DMS153 (cell line): ENCODE measurements around the gene NCK2.

ENCODE experiments used
- DNase-seq: peaks from one replicate; lab custom pipeline; 2025; lab: John Stamatoyannopoulos, UW

The NCK2 gene

GRCh38 chr2:105849431-105850179 is 104.9 kb downstream of the NCK2 start:
- no peak for DNase-seq

DNA sequence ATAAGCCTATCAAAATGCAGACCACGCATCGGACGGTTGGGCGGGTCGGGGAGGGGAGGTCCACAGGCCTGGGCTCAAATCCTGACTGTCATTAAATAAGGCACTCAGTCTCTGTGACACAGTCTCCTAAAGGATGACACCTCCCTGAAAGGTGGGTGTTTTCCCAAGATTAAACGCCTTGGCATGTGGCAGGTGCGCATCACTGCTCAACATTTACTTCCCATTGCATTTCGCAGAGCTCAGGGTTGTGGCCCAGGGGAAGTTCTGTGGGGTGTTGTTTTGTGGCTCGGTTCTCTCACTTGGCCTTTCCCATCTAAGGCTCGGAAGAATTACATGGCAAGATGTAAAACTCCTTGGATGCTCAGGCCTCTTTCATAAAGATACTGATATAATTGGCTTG is 107.4 kb downstream of the NCK2 start:
- DNase-seq, result no peak

GRCh38 chr2:105853354-105854088 is 108.8 kb downstream of the NCK2 start:
- no peak for DNase-seq

DNA sequence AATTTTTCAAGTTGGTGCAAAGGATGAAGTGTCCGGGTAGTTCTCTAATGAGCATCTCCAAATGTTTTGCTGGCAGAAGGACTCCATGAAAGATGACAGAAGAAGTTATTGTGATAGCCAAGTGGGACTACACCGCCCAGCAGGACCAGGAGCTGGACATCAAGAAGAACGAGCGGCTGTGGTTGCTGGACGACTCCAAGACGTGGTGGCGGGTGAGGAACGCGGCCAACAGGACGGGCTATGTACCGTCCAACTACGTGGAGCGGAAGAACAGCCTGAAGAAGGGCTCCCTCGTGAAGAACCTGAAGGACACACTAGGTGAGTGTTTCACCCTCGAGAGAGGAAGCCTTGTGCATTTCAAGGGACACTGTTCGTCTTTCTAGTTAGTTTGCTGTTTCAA is 110.3 kb downstream of the NCK2 start:
- DNase-seq, result no peak

DNA sequence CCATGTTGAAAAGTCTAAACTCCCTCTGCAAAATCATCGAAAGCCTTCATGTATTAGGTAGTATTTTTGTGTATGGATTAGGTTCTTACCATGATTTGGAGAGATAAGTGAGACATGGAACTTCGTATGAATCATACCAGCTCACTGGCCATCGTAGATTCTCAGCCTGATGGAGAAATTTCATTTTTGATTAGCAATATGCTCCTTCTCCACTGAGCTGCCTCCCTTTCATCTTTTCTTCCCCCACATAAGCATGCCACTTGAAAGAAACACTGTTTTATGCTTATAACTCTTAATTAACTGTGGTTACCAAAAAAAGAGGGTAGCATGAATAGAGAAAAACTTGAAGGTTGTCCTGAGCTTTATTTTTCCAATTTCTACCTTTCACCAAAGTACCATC is 111.9 kb downstream of the NCK2 start:
- no peak for DNase-seq

- DNase-seq, result no peak
Observed at GRCh38 chr2:105857076-105857740, 112.5 kb downstream of the NCK2 start.

DNA sequence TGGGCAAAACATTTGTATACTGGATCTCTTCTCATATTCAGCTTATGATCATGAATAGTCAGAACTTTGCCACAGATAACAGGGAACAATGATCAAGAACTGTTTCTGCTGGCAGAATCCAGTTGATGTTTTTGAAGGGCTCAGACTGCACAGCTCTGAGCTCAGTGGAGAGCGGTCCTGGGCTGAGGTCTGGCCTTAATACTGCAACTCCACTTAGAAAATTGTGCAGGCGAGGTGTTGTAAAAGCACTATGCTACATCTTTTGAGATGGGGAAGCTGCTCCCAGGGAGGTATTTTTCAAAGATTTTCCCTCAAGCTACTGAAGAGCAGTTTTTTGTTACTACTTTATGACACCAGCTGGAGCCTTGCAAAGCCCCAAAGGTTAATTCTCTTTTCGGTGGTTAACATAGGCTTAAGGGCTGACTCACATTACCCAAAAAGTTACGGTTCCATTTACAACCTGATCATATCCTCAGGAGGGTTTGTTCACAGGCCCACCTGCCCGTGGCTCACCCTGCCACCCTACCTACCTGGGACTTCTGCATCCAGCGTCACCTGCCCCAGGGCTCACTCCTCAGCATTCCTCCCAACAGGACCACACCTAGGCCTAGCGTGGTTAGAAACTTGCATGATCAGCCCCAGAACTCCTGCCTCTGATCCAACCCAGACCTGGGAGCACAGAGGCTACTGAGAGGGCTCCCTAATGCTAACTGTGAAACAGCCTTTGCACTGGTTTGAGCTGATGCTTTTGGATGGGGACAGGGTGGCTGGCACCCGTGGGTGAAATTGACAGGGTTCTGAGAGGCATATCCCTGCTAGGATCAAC is 114.4 kb downstream of the NCK2 start:
- DNase-seq, result no peak

- DNase-seq, result no peak
Observed at GRCh38 chr2:105859694-105859951, 114.9 kb downstream of the NCK2 start.

DNA sequence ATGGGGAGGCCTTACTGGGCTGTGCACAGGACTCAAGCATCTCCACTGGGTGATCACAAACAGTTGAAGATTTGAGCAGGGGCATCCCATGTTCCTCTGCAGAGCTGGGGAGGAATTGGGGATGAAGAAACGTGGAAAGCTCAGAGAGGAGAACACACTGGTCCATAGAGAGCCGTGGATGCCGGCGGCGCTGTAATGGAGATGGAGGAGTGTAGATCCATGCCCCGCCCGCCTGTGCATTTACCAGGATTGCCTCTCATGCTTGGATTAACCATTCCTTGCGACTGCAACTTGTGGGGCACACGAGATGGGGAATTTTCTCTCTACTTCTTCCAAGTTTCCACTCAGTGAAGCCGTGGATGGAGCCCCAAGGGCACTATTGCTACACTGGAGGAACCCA is 115.9 kb downstream of the NCK2 start:
- no peak for DNase-seq

GRCh38 chr2:105861200-105861599 is 116.5 kb downstream of the NCK2 start:
- DNase-seq, result no peak

DNA sequence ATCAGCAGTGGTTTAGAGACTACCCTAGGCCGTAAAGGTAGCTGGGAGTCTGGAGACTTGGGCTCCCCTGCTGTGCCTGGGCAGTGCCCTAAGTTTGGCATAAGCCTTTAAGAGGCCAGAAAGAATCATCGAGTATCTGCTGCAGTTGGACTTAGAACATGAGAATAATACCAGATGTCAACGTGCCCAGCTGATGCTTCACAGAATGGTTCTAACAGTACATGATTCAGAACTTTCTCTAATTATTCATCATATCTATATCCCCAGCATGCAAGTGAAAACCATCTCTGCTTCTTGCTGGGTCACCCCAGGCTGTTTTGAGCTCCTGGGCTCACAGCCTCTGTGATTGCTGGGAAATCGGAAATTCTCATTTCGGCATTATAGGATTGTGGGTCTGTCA is 118.1 kb downstream of the NCK2 start:
- no peak for DNase-seq

DNA sequence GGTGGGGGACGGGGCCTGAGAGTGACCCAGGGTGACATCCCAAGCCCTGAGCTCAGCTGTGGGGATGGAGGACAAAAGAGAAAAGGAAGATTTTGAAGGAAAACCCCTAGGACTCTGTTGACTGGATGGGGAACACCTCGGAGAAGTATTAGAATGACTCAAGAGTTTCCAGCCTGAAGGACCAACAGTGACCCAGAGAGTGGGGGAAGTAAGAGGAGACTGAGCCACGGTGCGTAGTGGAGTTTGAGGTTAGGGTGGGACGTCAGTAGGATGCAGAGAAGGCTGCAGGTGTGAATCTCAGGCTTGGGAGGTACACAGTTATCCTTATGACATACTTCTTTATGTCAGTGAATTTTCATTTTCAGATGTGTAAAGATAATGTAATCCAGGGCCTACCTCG is 119.5 kb downstream of the NCK2 start:
- DNase-seq, result no peak

GRCh38 chr2:105865222-105865913 is 120.7 kb downstream of the NCK2 start:
- no peak for DNase-seq

GRCh38 chr2:105866216-105867185 is 121.8 kb downstream of the NCK2 start:
- DNase-seq, result no peak

- DNase-seq, result no peak
Observed at GRCh38 chr2:105867587-105867986, 122.9 kb downstream of the NCK2 start.

- DNase-seq, result no peak
Observed at GRCh38 chr2:105868060-105868459, 123.3 kb downstream of the NCK2 start.

DNA sequence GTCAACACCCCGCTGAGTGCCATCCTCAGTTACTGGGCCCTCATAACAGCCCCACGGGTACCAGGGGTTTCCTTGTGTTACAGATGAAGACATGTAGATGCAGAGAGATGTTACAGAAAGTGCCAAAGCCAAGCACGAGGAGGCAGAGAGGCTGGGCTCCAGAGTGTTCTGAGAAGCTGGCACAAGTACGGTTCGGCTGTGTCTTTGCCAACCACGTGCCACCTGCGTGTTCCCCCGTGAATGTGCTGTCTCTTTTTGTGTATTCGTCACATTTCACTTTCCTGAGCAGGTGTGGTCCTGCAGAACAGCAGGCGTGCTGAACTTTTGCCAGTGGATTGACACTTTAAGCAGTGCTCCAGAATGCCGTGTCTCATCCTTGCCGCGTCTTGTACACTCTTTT is 124.6 kb downstream of the NCK2 start:
- DNase-seq, result no peak

- DNase-seq, result no peak
Observed at GRCh38 chr2:105870062-105870461, 125.3 kb downstream of the NCK2 start.

DNA sequence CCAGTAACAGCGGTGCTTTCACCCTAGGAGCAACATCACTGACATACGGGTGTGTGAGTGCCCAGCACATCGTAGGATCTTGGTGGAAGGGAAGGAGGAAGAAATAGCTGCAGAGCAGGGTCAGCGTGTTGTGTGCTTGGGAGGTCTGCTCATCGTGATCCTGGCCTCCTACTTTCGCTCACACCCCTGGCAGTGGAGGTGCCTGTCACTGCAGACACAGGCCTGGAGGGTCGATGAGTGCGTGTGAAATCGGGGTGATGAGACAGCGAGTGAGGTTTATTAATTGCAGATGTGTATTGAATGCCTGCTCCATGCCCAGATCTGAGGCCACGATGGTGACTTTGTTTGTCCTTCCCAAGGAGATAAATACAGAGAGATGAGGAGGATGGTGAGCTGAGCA is 126.1 kb downstream of the NCK2 start:
- DNase-seq, result no peak

GRCh38 chr2:105872142-105872728 is 127.5 kb downstream of the NCK2 start:
- DNase-seq, result no peak
